SIG-M5 (cell line): ENCODE data around the gene CDH8.
A peak's percentile ranks its signal among the peaks of the same experiment; 100 is the strongest.
"Not testable (repeated sequence)": the region's sequence is repeated elsewhere in the genome, so short reads cannot be mapped to it uniquely, and the experiment has no call there.

Source experiments
- DNase-seq: peaks from one replicate; lab custom pipeline; 2025; lab: John Stamatoyannopoulos, UW

The CDH8 gene

GRCh38 chr16:61934601-61935000, 101.6 kb downstream of the CDH8 start:
- no peak for DNase-seq

- no peak for DNase-seq
These were observed 106.5 kb downstream of the CDH8 start for GRCh38 chr16:61929776-61930175.

- DNase-seq: no peak
These were observed 109.5 kb downstream of the CDH8 start for GRCh38 chr16:61926766-61927165.

- no peak for DNase-seq
These were observed 112.6 kb downstream of the CDH8 start for GRCh38 chr16:61923629-61924028.

- DNase-seq: no peak
These were observed 114.9 kb downstream of the CDH8 start for GRCh38 chr16:61921373-61921772.

- not testable (repeated sequence) for DNase-seq
These were observed 118.1 kb downstream of the CDH8 start for GRCh38 chr16:61917865-61918826.

GRCh38 chr16:61915569-61915968, 120.7 kb downstream of the CDH8 start:
- no peak for DNase-seq

GRCh38 chr16:61909074-61909473, 127.2 kb downstream of the CDH8 start:
- DNase-seq: no peak

- no peak for DNase-seq
These were observed 127.8 kb downstream of the CDH8 start for GRCh38 chr16:61908426-61908825.

- no peak for DNase-seq
These were observed 134.5 kb downstream of the CDH8 start for GRCh38 chr16:61901689-61902088.

GRCh38 chr16:61900482-61900881, 135.8 kb downstream of the CDH8 start:
- no peak for DNase-seq

- no peak for DNase-seq
These were observed 138.6 kb downstream of the CDH8 start for GRCh38 chr16:61897657-61898056.

- no peak for DNase-seq
These were observed 143.7 kb downstream of the CDH8 start for GRCh38 chr16:61892531-61892930.

- DNase-seq: no peak
These were observed 144.8 kb downstream of the CDH8 start for GRCh38 chr16:61891460-61891859.

- no peak for DNase-seq
These were observed 145.9 kb downstream of the CDH8 start for GRCh38 chr16:61890386-61890785.

GRCh38 chr16:61887903-61888302, 148.3 kb downstream of the CDH8 start:
- DNase-seq: peak; percentile 67

GRCh38 chr16:61885343-61885742, 150.9 kb downstream of the CDH8 start:
- DNase-seq: no peak

- DNase-seq: no peak
These were observed 156.9 kb downstream of the CDH8 start for GRCh38 chr16:61879306-61879705.

- DNase-seq: no peak
These were observed 158.8 kb downstream of the CDH8 start for GRCh38 chr16:61877436-61877835.

GRCh38 chr16:61872778-61873119, 163.5 kb downstream of the CDH8 start:
- no peak for DNase-seq

- DNase-seq: no peak
These were observed 164.1 kb downstream of the CDH8 start for GRCh38 chr16:61871837-61872777.

- no peak for DNase-seq
These were observed 173.8 kb downstream of the CDH8 start for GRCh38 chr16:61862221-61863155.
